HepG2 (cell line): ENCODE results near the gene NKX1-1. TPM values are rescaled to one million over a fixed set of nuclear protein-coding genes. Genes with fewer than 3 reads are reported as not detected.

Experiments used
- CBX2 ChIP-seq, 2 experiments: fragments of 200-600 bp in 1 of 2; sonication (generic); formaldehyde crosslinking in 1 of 2; IDR thresholded peaks; 2 replicates each; pipeline versions ENCODE4 v1.7.0 to v1.8.1; 2018 to 2022; ENCODE audit warnings: low read depth in 2 of 2, low read length in 1 of 2, mild to moderate bottlenecking in 1 of 2, missing genetic modification reagents in 1 of 2
- GABPA ChIP-seq, 2 experiments: IDR thresholded peaks; 2 replicates each; pipeline ENCODE4 v1.6.1; 2011 to 2016; ENCODE audit warnings: low read depth in 2 of 2, low read length in 1 of 2, missing biosample characterization in 1 of 2, missing genetic modification characterization in 1 of 2
- KDM2A ChIP-seq: sonication (generic); formaldehyde crosslinking; IDR thresholded peaks from 2 replicates; pipeline ENCODE4 v1.4.0; 2020; ENCODE audit warnings: low read depth, missing genetic modification reagents, borderline replicate concordance
- MAF1 ChIP-seq: sonication (generic); formaldehyde crosslinking; IDR thresholded peaks from 2 replicates; pipeline ENCODE4 v1.5.0; 2020; ENCODE audit warnings: missing genetic modification reagents, borderline replicate concordance
- NR2F6 ChIP-seq, 2 experiments: IDR thresholded peaks; 2 replicates each; pipeline ENCODE4 v1.6.1; 2016; ENCODE audit warnings: antibody characterized with exemption in 1 of 2, mild to moderate bottlenecking in 1 of 2
- NR3C1 ChIP-seq: sonication (generic); formaldehyde crosslinking; IDR thresholded peaks from 2 replicates; pipeline ENCODE4 v1.4.0; 2020; ENCODE audit warnings: missing genetic modification reagents
- SOX13 ChIP-seq, 3 experiments: fragments of 450-650 bp in 1 of 3; sonication (generic) in 1 of 3; formaldehyde crosslinking in 1 of 3; IDR thresholded peaks in 2 of 3; conservative IDR thresholded peaks in 1 of 3; 2 replicates each; pipeline versions ENCODE4 v1.5.0 to v1.6.1; 2016 to 2020; ENCODE audit warnings: antibody characterized with exemption in 1 of 3, mild to moderate bottlenecking in 1 of 3, missing compliant biosample characterization in 1 of 3, missing genetic modification reagents in 1 of 3, moderate library complexity in 1 of 3
- ZNF749 ChIP-seq: sonication (generic); formaldehyde crosslinking; IDR thresholded peaks from 2 replicates; pipeline ENCODE4 v1.8.0; 2022; ENCODE audit warnings: mild to moderate bottlenecking, missing genetic modification reagents, moderate library complexity, borderline replicate concordance
- polyA plus RNA-seq, 8 experiments: library from polyadenylated mRNA; depleted of rRNA in 3 of 8; stranded (reverse) in 7 of 8; unstranded in 1 of 8; fragments of >200 nt; fragmentation: Illumina TruSeq in 4 of 8; extraction: Trizol in 4 of 8; gene quantifications; 2 replicates each; pipeline versions ENCODE4 v1.2.1 to v1.2.3, GENCODE V29; 2011 to 2016; ENCODE audit warnings: low read depth in 4 of 8, missing spikeins in 1 of 8, mixed read lengths in 1 of 8; ENCODE audit not compliant: insufficient read depth in 1 of 8
- total RNA-seq, 5 experiments: library from RNA; depleted of rRNA; stranded (reverse); fragments of >200 nt; fragmentation: Illumina TruSeq; extraction: Trizol; gene quantifications; 2 replicates each; pipeline ENCODE4 v1.2.3, GENCODE V29; 2016; ENCODE audit warnings: low read depth in 1 of 5
- TF ChIP-seq, protein P1 (sequence below): sonication (generic); formaldehyde crosslinking; IDR thresholded peaks from 2 replicates; pipeline ENCODE4 v1.4.0; 2020; ENCODE audit warnings: mild to moderate bottlenecking, missing genetic modification reagents
- TF ChIP-seq, protein P2 (sequence below): sonication (generic); formaldehyde crosslinking; IDR thresholded peaks from 2 replicates; pipeline ENCODE4 v1.4.0; 2020; ENCODE audit warnings: missing genetic modification reagents, borderline replicate concordance
- TF ChIP-seq, protein P3 (sequence below): sonication (generic); formaldehyde crosslinking; IDR thresholded peaks from 2 replicates; pipeline ENCODE4 v1.4.0; 2020; ENCODE audit warnings: mild to moderate bottlenecking, missing genetic modification reagents, borderline replicate concordance
- TF ChIP-seq, protein P4 (sequence below): IDR thresholded peaks from 2 replicates; pipeline ENCODE4 v1.6.1; 2018; ENCODE audit warnings: missing genetic modification reagents

Gene NKX1-1
- total and polyA plus RNA-seq, 2 of the 13 experiments (the other 11 are each of a cell fraction or from before 2014, with no cell fraction given) = not detected

DNA sequence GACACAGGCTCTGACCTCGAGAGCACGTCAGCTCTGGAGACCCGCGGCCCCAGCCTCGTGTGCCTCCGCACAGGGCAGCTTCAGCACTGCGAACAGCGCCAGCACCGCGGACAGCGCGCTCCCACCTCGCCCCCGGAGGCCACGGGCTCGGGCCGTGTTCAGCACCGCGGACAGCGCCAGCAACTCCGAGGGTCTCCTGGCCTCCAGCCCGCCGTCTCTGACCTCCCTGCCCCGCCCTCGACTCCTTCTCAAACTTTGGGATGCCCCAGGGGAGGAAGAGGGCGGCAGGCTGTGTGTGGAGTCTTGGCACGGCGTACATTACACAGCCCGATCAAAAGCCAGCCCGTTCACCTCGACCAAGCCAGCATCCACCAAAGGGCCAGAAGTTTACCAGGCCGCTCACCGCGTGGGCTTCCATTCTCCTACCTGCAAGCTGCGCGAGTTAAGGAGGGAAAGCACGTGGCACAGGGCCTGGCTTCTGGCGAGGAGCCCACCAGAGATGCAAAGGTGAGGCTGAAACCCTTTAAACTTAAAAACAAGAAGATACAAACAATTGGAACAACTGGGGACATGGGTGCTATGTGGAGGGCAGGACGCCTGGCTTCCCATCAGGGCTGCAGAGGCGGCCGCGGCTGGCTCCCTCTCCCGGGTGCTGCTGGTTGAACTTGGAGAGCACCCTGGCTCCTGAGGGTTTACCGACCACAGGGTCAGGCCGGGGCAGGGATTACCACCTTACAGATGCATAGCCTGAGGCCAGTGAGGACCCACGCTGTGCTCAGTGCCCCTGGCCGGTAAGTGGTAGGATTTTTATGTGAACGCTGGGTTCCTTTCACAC lies 4.5 kb upstream of the NKX1-1 start (continued):
- TF ChIP-seq, protein P1, sequence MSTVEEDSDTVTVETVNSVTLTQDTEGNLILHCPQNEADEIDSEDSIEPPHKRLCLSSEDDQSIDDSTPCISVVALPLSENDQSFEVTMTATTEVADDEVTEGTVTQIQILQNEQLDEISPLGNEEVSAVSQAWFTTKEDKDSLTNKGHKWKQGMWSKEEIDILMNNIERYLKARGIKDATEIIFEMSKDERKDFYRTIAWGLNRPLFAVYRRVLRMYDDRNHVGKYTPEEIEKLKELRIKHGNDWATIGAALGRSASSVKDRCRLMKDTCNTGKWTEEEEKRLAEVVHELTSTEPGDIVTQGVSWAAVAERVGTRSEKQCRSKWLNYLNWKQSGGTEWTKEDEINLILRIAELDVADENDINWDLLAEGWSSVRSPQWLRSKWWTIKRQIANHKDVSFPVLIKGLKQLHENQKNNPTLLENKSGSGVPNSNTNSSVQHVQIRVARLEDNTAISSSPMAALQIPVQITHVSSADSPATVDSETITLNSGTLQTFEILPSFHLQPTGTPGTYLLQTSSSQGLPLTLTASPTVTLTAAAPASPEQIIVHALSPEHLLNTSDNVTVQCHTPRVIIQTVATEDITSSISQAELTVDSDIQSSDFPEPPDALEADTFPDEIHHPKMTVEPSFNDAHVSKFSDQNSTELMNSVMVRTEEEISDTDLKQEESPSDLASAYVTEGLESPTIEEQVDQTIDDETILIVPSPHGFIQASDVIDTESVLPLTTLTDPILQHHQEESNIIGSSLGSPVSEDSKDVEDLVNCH = peak; percentile 98
- TF ChIP-seq ZNF749 (CRISPR knock-in tag) (peak; percentile 100), NR2F6 (IDR thresholded peaks at IDR 0.05) (no peak), NR2F6 (CRISPR knock-in tag; IDR thresholded peaks at IDR 0.05) (peak; percentile 93), CBX2 (IDR thresholded peaks at IDR 0.05; ENCODE audit: low read depth, low read length) (no peak), CBX2 (CRISPR knock-in tag; IDR thresholded peaks at IDR 0.05; ENCODE audit: low read depth) (peak; percentile 99; the same call in 1 of the 2 replicates), GABPA (IDR thresholded peaks at IDR 0.05; ENCODE audit: low read depth, low read length) (no peak), GABPA (CRISPR knock-in tag; IDR thresholded peaks at IDR 0.05; ENCODE audit: low read depth) (no peak; the same call in 1 of the 2 replicates), MAF1 (CRISPR knock-in tag) (peak; percentile 100), NR3C1 (CRISPR knock-in tag) (peak; percentile 99), SOX13 (IDR thresholded peaks at IDR 0.05) (no peak), SOX13 (CRISPR knock-in tag; conservative IDR thresholded peaks at IDR 0.05 in 1 of 2, IDR thresholded peaks at IDR 0.05 in 1 of 2) (peak in 1 of 2 experiments; percentile 96; a peak in 2 of 4 replicates), KDM2A (CRISPR knock-in tag) (peak; percentile 99)
- TF ChIP-seq, protein P2, sequence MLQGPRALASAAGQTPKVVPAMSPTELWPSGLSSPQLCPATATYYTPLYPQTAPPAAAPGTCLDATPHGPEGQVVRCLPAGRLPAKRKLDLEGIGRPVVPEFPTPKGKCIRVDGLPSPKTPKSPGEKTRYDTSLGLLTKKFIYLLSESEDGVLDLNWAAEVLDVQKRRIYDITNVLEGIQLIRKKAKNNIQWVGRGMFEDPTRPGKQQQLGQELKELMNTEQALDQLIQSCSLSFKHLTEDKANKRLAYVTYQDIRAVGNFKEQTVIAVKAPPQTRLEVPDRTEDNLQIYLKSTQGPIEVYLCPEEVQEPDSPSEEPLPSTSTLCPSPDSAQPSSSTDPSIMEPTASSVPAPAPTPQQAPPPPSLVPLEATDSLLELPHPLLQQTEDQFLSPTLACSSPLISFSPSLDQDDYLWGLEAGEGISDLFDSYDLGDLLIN (CRISPR knock-in tag) = peak; percentile 100; the same call in 1 of the 2 replicates
- TF ChIP-seq, protein P3, sequence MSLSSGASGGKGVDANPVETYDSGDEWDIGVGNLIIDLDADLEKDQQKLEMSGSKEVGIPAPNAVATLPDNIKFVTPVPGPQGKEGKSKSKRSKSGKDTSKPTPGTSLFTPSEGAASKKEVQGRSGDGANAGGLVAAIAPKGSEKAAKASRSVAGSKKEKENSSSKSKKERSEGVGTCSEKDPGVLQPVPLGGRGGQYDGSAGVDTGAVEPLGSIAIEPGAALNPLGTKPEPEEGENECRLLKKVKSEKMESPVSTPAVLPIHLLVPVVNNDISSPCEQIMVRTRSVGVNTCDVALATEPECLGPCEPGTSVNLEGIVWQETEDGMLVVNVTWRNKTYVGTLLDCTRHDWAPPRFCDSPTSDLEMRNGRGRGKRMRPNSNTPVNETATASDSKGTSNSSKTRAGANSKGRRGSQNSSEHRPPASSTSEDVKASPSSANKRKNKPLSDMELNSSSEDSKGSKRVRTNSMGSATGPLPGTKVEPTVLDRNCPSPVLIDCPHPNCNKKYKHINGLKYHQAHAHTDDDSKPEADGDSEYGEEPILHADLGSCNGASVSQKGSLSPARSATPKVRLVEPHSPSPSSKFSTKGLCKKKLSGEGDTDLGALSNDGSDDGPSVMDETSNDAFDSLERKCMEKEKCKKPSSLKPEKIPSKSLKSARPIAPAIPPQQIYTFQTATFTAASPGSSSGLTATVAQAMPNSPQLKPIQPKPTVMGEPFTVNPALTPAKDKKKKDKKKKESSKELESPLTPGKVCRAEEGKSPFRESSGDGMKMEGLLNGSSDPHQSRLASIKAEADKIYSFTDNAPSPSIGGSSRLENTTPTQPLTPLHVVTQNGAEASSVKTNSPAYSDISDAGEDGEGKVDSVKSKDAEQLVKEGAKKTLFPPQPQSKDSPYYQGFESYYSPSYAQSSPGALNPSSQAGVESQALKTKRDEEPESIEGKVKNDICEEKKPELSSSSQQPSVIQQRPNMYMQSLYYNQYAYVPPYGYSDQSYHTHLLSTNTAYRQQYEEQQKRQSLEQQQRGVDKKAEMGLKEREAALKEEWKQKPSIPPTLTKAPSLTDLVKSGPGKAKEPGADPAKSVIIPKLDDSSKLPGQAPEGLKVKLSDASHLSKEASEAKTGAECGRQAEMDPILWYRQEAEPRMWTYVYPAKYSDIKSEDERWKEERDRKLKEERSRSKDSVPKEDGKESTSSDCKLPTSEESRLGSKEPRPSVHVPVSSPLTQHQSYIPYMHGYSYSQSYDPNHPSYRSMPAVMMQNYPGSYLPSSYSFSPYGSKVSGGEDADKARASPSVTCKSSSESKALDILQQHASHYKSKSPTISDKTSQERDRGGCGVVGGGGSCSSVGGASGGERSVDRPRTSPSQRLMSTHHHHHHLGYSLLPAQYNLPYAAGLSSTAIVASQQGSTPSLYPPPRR (CRISPR knock-in tag) = peak; percentile 97
- TF ChIP-seq, protein P4, sequence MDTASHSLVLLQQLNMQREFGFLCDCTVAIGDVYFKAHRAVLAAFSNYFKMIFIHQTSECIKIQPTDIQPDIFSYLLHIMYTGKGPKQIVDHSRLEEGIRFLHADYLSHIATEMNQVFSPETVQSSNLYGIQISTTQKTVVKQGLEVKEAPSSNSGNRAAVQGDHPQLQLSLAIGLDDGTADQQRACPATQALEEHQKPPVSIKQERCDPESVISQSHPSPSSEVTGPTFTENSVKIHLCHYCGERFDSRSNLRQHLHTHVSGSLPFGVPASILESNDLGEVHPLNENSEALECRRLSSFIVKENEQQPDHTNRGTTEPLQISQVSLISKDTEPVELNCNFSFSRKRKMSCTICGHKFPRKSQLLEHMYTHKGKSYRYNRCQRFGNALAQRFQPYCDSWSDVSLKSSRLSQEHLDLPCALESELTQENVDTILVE (CRISPR knock-in tag) = peak; percentile 100
